COLO668 (cell line): ENCODE data around the gene ZNF81.
"Not testable (repeated sequence)": the region's sequence is repeated elsewhere in the genome, so short reads cannot be mapped to it uniquely, and the experiment has no call there.

ENCODE experiments used
- DNase-seq: peaks from one replicate; lab custom pipeline; 2025; ENCODE audit not compliant: unreplicated experiment; lab: John Stamatoyannopoulos, UW

Gene ZNF81

GRCh38 chrX:47836164-47837072, at the start of gene ZNF81:
Gene ZNF81 (plus strand): TSS chrX:47836902. CDS start chrX:47846268, 9,366 bp downstream.
- DNase-seq = peak; percentile 96

- no peak for DNase-seq
Observed at GRCh38 chrX:47796433-47796906, 40.2 kb upstream of the ZNF81 start.

- DNase-seq = no peak
Observed at GRCh38 chrX:47797084-47797483, 39.6 kb upstream of the ZNF81 start.

GRCh38 chrX:47798861-47799260, 37.8 kb upstream of the ZNF81 start:
- DNase-seq = no peak

- DNase-seq = no peak
Observed at GRCh38 chrX:47802589-47802988, 34.1 kb upstream of the ZNF81 start.

- peak; percentile 53 for DNase-seq
Observed at GRCh38 chrX:47803103-47803502, 33.6 kb upstream of the ZNF81 start.

GRCh38 chrX:47804315-47804714, 32.4 kb upstream of the ZNF81 start:
- DNase-seq = no peak

GRCh38 chrX:47805844-47806243, 30.9 kb upstream of the ZNF81 start:
- DNase-seq = not testable (repeated sequence)

- DNase-seq = not testable (repeated sequence)
Observed at GRCh38 chrX:47806415-47807271, 30.1 kb upstream of the ZNF81 start.

GRCh38 chrX:47807272-47807538, 29.5 kb upstream of the ZNF81 start:
- DNase-seq = not testable (repeated sequence)

- DNase-seq = no peak
Observed at GRCh38 chrX:47807548-47807947, 29.2 kb upstream of the ZNF81 start.

GRCh38 chrX:47808904-47809788, 27.6 kb upstream of the ZNF81 start:
- no peak for DNase-seq

- DNase-seq = no peak
Observed at GRCh38 chrX:47814851-47815250, 21.9 kb upstream of the ZNF81 start.

GRCh38 chrX:47815901-47816845, 20.5 kb upstream of the ZNF81 start:
- DNase-seq = no peak

- no peak for DNase-seq
Observed at GRCh38 chrX:47817421-47817820, 19.3 kb upstream of the ZNF81 start.

- no peak for DNase-seq
Observed at GRCh38 chrX:47817897-47818296, 18.8 kb upstream of the ZNF81 start.

GRCh38 chrX:47828984-47829383, 7.7 kb upstream of the ZNF81 start:
- no peak for DNase-seq

- peak; percentile 41 for DNase-seq
Observed at GRCh38 chrX:47831788-47832187, 4.9 kb upstream of the ZNF81 start.

- DNase-seq = no peak
Observed at GRCh38 chrX:47838361-47838760, 1.7 kb downstream of the ZNF81 start.

- DNase-seq = no peak
Observed at GRCh38 chrX:47840111-47840510, 3.4 kb downstream of the ZNF81 start.
